Keratinocyte (primary cell): Measurements from ENCODE around the gene RBM4B. TPM values are rescaled to one million over a fixed set of nuclear protein-coding genes. Genes with fewer than 3 reads are reported as not detected.

Source experiments
- DNase-seq: peaks from one replicate; pipeline ENCODE4 v3.0.0-alpha.2; 2011; ENCODE audit warnings: low read depth, missing footprints, low spot score
- FAIRE-seq: peaks from 2 replicates; lab custom pipeline; 2011; peaks lifted over from hg19 to GRCh38; lab: Jason Lieb, UNC
- H2AFZ ChIP-seq: 2 replicates; pipeline ENCODE4 v1.6.0; 2012; ENCODE audit warnings: low read length, control low read depth, inconsistent platforms; ENCODE audit not compliant: control insufficient read depth
- H3K27ac ChIP-seq: 2 replicates; pipeline ENCODE4 v1.5.1; 2011; ENCODE audit warnings: low read length; ENCODE audit not compliant: control insufficient read depth, insufficient read depth
- H3K27me3 ChIP-seq: 3 replicates; pipeline ENCODE4 v1.6.0; 2011; ENCODE audit warnings: low read length; ENCODE audit not compliant: control insufficient read depth, insufficient read depth; ENCODE audit errors: extremely low read depth
- H3K36me3 ChIP-seq, 2 experiments: 2 replicates in 1 of 2; 3 replicates in 1 of 2; pipeline ENCODE4 v1.5.1; 2011; ENCODE audit warnings: low read length in 2 of 2, mild to moderate bottlenecking in 1 of 2; ENCODE audit not compliant: control insufficient read depth in 2 of 2, insufficient read depth in 2 of 2; ENCODE audit errors: extremely low read depth in 1 of 2
- H3K4me1 ChIP-seq: 3 replicates; pipeline ENCODE4 v1.5.1; 2011; ENCODE audit warnings: low read length; ENCODE audit not compliant: control insufficient read depth, insufficient read depth; ENCODE audit errors: extremely low read depth
- H3K4me2 ChIP-seq: 3 replicates; pipeline ENCODE4 v1.6.0; 2011; ENCODE audit warnings: low read depth, low read length; ENCODE audit not compliant: control insufficient read depth, insufficient read depth; ENCODE audit errors: extremely low read depth
- H3K4me3 ChIP-seq, 3 experiments: fragments of 200-600 bp in 1 of 3; sonication (generic) in 1 of 3; 2 replicates in 2 of 3; 3 replicates in 1 of 3; pipeline ENCODE4 v1.5.1; 2011 to 2016; ENCODE audit warnings: low read length in 3 of 3, mild to moderate bottlenecking in 3 of 3, control low read depth in 2 of 3, inconsistent platforms in 1 of 3, low read depth in 1 of 3, mixed read lengths in 1 of 3, mixed run types in 1 of 3, moderate library complexity in 1 of 3; ENCODE audit not compliant: control insufficient read depth in 2 of 3, insufficient read depth in 2 of 3; ENCODE audit errors: extremely low read depth in 1 of 3
- H3K79me2 ChIP-seq: 2 replicates; pipeline ENCODE4 v1.6.0; 2012; ENCODE audit warnings: low read length; ENCODE audit not compliant: control insufficient read depth, insufficient read depth
- H3K9ac ChIP-seq: 3 replicates; pipeline ENCODE4 v1.6.0; 2011; ENCODE audit warnings: low read length; ENCODE audit not compliant: control insufficient read depth, insufficient read depth; ENCODE audit errors: extremely low read depth
- H3K9me1 ChIP-seq: 3 replicates; pipeline ENCODE4 v1.6.0; 2011; ENCODE audit warnings: low read length; ENCODE audit not compliant: control insufficient read depth, insufficient read depth; ENCODE audit errors: extremely low read depth
- H3K9me3 ChIP-seq: 2 replicates; pipeline ENCODE4 v1.5.1; 2012; ENCODE audit warnings: low read depth, low read length; ENCODE audit not compliant: control insufficient read depth
- H4K20me1 ChIP-seq: 3 replicates; pipeline ENCODE4 v1.6.0; 2011; ENCODE audit warnings: low read length; ENCODE audit not compliant: control insufficient read depth, insufficient read depth; ENCODE audit errors: extremely low read depth
- CTCF ChIP-seq, 3 experiments: IDR thresholded peaks in 1 of 3; conservative IDR thresholded peaks in 1 of 3; optimal IDR thresholded peaks in 1 of 3; 2 replicates in 2 of 3; 3 replicates in 1 of 3; pipeline versions ENCODE3 to v1.5.1; 2011; ENCODE audit warnings: low read length in 3 of 3, mild to moderate bottlenecking in 3 of 3, moderate library complexity in 2 of 3, control low read depth in 1 of 3, inconsistent platforms in 1 of 3; ENCODE audit not compliant: insufficient read depth in 2 of 3; ENCODE audit errors: extremely low read depth in 1 of 3
- EZH2 ChIP-seq: IDR thresholded peaks from one replicate; pipeline ENCODE4 v1.6.1; 2012; ENCODE audit warnings: inconsistent platforms, mild to moderate bottlenecking, low read length, moderate library complexity
- dilution Hi-C: fragments of 300-500 bp; cut with MboI; formaldehyde crosslinking; loops from one replicate; pipeline ENCODE4 v1.7.0; 2020; ENCODE audit warnings: low sequenced_read_pairs; ENCODE audit not compliant: extremely low pct_ligation_motif_present
- polyA plus RNA-seq, 5 experiments: library from polyadenylated mRNA; depleted of rRNA in 3 of 5; stranded (reverse) in 3 of 5; stranded (forward) in 1 of 5; unstranded in 1 of 5; fragments of >200 nt; gene quantifications; 1 replicate in 1 of 5; 2 replicates in 3 of 5; 3 replicates in 1 of 5; pipeline versions ENCODE4 v1.2.1 to v1.2.3, GENCODE V29; 2011 to 2012; ENCODE audit warnings: missing spikeins in 2 of 5, low read depth in 1 of 5, low replicate concordance in 1 of 5

The RBM4B gene
- polyA plus RNA-seq, 1 donor (not counting 4 experiments of a cell fraction or from before 2014, with no cell fraction given), result 20.9 TPM

- dilution Hi-C loops, result no loop called here
- FAIRE-seq, result no peak
- TF ChIP-seq EZH2 (no peak), CTCF (optimal IDR thresholded peaks at IDR 0.05 in 1 of 3, IDR thresholded peaks at IDR 0.05 in 1 of 3, conservative IDR thresholded peaks at IDR 0.05 in 1 of 3; ENCODE audit: extremely low read depth in 1 of 3, insufficient read depth in 2 of 3, low read length in 3 of 3) (no peak)
These were observed 23.1 kb upstream of the RBM4B start for GRCh38 chr11:66700742-66701141.

GRCh38 chr11:66700337-66700736 is 22.6 kb upstream of the RBM4B start:
- Histone ChIP-seq H3K27ac (no peak overlapping the region), H3K4me2 (no peak overlapping the region), H3K27me3 (no peaks in the 10 kb centered on the region), H3K79me2 (no peaks in the 10 kb centered on the region), H3K9me3 (no peaks in the 10 kb centered on the region), H2AFZ (no peak overlapping the region), H3K4me1 (peaks cover 8% of the 10 kb centered on the region), H4K20me1 (no peaks in the 10 kb centered on the region), H3K9ac (no peak overlapping the region), H3K9me1 (no peaks in the 10 kb centered on the region), H3K36me3 (peaks cover 19 to 27% of the 10 kb centered on the region in 2 experiments), H3K4me3 (no peak overlapping the region)
- TF ChIP-seq EZH2 (no peak), CTCF (optimal IDR thresholded peaks at IDR 0.05 in 1 of 3, IDR thresholded peaks at IDR 0.05 in 1 of 3, conservative IDR thresholded peaks at IDR 0.05 in 1 of 3; ENCODE audit: extremely low read depth in 1 of 3, insufficient read depth in 2 of 3, low read length in 3 of 3) (no peak)
- no peak for FAIRE-seq
- dilution Hi-C loops, result no loop called here
- DNase-seq, result no peak

More at GRCh38 chr11:66700742-66701141, 23.1 kb upstream of the RBM4B start:
- no peak overlapping the region for H3K4me2 ChIP-seq
- no peaks in the 10 kb centered on the region for H3K79me2 ChIP-seq
- peaks cover 10% of the 10 kb centered on the region for H3K4me1 ChIP-seq
- no peaks in the 10 kb centered on the region for H4K20me1 ChIP-seq
- H3K27me3 ChIP-seq, result no peaks in the 10 kb centered on the region
- no peak overlapping the region for H2AFZ ChIP-seq
- no peaks in the 10 kb centered on the region for H3K9me1 ChIP-seq
- H3K9me3 ChIP-seq, result no peaks in the 10 kb centered on the region
- H3K36me3 ChIP-seq, result peaks cover 19 to 27% of the 10 kb centered on the region in 2 experiments
- H3K27ac ChIP-seq, result no peak overlapping the region
- H3K4me3 ChIP-seq, result no peak overlapping the region
- no peak overlapping the region for H3K9ac ChIP-seq
- no peak for DNase-seq
